Epithelial cell of proximal tubule (primary cell): ENCODE measurements around the gene LRRC19. TPM values are rescaled to one million over a fixed set of nuclear protein-coding genes. Genes with fewer than 3 reads are reported as not detected.

Experiments used
- DNase-seq: peaks from one replicate; pipeline ENCODE4 v3.0.0-alpha.2; 2011; ENCODE audit warnings: low read depth
- H3K4me3 ChIP-seq: 2 replicates; pipeline ENCODE4 v1.5.1; 2011; ENCODE audit warnings: low read depth, mild to moderate bottlenecking, low read length
- total RNA-seq: library from RNA; depleted of rRNA; stranded (reverse); fragments of >200 nt; gene quantifications from 2 replicates; pipeline ENCODE4 v1.2.3, GENCODE V29; 2015
- TF ChIP-seq, protein P1 (sequence below): conservative IDR thresholded peaks from 2 replicates; pipeline ENCODE4 v1.5.1; 2012; ENCODE audit warnings: low read depth, mild to moderate bottlenecking, low read length

LRRC19 gene
- total RNA-seq, 1 donor from 2014 or later = not detected

DNA sequence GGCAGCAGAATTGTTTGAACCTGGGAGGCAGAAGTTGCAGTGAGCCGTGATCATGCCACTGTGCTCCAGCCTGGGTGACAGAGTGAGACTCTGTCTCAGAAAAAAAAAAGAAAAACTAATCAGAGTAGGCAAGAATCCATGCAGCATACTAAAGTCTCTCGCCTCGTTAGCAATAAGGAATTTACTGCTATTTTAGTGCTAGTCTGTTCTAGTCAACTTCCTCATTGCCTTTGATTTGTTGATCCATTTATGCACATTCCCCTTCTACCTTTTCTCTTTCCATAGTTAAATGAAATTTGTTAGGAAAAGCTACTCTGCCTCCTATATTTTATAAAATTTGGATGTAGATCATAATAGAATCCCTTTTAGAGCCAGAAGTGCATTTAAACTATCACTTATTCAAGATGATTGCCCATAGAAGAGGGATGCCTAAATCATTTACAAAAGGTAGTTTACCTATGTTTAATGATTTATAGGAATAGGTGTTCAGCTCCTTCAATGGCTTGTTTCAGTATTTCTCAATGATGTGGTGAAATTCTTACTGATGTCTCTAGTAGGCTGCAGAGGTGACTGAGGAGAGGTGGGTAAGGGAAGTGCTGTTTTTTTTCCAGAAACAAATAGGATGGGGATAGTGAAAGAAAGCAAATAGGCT lies 1.9 kb downstream of the LRRC19 start:
- peak; percentile 45 for DNase-seq
- H3K4me3 ChIP-seq = no peak overlapping the region
- TF ChIP-seq, protein P1, sequence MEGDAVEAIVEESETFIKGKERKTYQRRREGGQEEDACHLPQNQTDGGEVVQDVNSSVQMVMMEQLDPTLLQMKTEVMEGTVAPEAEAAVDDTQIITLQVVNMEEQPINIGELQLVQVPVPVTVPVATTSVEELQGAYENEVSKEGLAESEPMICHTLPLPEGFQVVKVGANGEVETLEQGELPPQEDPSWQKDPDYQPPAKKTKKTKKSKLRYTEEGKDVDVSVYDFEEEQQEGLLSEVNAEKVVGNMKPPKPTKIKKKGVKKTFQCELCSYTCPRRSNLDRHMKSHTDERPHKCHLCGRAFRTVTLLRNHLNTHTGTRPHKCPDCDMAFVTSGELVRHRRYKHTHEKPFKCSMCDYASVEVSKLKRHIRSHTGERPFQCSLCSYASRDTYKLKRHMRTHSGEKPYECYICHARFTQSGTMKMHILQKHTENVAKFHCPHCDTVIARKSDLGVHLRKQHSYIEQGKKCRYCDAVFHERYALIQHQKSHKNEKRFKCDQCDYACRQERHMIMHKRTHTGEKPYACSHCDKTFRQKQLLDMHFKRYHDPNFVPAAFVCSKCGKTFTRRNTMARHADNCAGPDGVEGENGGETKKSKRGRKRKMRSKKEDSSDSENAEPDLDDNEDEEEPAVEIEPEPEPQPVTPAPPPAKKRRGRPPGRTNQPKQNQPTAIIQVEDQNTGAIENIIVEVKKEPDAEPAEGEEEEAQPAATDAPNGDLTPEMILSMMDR = no peak

DNA sequence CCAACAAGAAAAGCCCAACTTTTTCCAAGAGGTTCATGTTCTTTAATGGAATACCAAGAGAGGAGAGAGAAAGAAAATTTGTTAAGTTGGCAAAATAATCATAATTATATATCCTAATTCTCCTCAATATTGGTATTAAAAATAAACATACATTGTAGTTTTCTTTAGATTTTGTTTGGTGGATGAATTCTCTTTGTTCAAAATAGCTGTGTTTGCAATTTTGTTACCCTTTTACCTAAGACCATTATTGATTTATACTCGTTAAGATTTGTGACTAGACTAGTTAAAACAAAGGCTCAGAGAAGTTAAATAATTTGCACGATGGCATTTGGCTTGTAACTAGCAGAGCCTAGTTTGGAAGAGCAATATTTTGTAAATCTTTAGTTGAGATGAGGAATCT lies 9.7 kb downstream of the LRRC19 start:
- no peak for DNase-seq
- TF ChIP-seq, protein P1 = no peak
- H3K4me3 ChIP-seq = no peak overlapping the region

DNA sequence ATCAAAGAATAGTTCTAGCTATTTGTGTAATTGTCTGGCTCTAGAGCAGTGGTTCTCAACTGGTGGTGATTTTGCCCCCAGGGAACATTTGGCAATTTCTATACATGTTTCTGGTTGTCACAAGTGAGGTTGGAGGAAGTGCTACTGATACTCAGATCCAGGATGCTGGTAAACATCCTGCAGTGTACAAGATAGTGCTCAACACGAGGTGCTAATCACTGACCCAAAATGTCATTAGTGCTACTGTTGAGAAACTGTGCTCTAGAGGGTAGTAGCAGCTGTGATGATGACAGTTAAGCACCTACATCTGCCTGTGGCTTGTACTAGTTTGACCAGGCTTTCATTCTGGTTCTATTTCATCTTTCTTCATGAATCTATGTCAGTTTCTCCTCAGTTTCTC lies 22.1 kb downstream of the LRRC19 start:
- H3K4me3 ChIP-seq = no peak overlapping the region
- DNase-seq = no peak
- TF ChIP-seq, protein P1 = no peak

DNA sequence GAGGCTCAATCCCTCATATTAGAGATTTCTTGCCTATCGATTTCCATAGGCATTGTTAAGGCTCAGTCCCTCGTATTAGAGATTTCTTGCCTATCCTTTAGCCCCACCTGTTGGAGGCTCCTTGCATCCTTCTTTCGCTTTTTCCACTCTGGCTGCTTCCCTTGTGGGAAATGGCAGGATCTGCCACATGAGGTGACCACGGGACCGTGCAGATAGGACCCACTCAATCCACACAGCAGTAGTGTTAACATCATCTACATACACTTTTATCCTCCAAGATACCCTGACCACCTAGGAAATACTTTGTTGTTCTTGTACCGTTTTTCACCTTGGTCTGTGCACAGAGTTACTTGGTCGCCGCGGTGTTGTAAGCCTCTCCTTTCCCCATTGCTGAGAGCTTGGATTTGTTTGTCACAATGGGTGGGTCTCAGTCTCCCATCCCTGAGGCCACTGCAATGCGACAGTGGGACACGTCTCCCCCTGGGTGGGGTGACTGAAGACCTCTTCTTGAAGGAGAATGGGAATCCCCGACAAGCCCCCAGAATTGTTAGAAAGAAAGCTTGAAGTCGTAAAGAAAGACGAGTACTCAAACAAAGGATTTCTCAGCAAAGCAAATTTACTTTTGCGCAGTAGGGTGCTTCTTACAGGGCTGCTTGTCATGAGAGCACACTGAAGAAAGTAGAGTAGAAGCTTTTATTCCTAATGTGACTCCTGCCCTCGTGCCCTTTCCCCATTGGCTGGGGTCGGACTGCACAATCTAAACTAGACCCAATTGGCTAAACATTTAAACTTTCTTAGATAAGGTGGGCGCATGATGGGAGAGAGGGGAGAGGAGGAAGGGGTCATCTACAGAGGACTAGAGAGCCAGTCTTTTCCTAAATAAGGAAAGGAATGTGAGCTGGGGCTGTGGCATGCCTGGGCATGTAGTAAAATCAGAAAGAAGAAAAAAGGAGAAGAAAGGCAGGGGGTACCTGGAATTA lies 29.5 kb downstream of the LRRC19 start:
- TF ChIP-seq, protein P1 = peak; percentile 77
- DNase-seq = no peak
- no peak overlapping the region for H3K4me3 ChIP-seq

DNA sequence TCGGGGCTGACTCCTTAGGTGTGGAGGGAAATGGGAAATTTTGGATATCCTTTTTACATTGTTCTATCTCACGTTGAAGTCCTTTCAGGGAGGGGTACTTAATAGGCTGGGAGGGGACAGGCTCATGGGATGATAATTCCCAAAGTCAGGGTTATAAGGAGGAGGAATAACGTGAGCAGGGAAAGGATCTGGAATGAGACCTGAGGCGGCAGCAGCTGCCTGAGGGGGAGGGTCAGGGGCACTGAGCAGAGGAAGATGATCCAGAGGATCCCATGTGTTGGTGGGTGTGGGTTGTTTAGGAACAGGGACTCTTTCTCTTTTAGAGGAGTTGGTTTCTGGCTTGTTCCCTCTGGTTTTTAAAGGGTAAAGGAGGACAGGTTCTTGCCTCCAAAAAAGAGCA lies 30.5 kb downstream of the LRRC19 start:
- TF ChIP-seq, protein P1 = no peak
- no peak overlapping the region for H3K4me3 ChIP-seq
- DNase-seq = no peak

DNA sequence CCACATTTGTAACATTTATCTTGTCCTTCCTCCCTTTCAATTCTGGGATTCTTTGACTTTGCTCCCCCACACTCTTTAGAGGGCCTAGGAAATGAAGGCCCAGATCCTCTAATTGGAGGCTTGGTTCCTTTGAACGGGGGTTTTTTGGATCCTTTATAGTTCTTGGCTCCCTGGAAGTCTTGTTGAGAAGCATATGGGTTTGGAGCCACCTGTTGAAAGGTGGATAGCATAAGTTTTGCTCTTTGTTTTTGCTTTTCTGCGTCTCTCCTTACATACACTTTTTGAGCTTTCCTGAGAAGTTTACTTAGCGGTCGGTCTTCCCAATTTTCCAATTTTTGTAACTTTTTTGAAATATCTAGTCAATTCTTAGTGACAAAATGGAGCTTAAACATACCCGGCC lies 31.5 kb downstream of the LRRC19 start:
- TF ChIP-seq, protein P1 = no peak
- no peak overlapping the region for H3K4me3 ChIP-seq
- no peak for DNase-seq
